HL-60 (cell line): ENCODE results near the gene ZFY.

ENCODE experiments used
- POLR2AphosphoS5 ChIP-seq: IDR thresholded peaks from 2 replicates; pipeline ENCODE4 v1.6.1; 2012; ENCODE audit warnings: low read depth
- TF ChIP-seq, protein P1 (sequence below): IDR thresholded peaks from one replicate; pipeline ENCODE4 v1.5.1; 2011; ENCODE audit warnings: low read length, control low read depth, inconsistent platforms; ENCODE audit not compliant: insufficient read depth
- TF ChIP-seq, protein P2 (sequence below): IDR thresholded peaks from 2 replicates; pipeline ENCODE4 v1.6.1; 2012; ENCODE audit warnings: low read depth; ENCODE audit not compliant: insufficient replicate concordance

DNA sequence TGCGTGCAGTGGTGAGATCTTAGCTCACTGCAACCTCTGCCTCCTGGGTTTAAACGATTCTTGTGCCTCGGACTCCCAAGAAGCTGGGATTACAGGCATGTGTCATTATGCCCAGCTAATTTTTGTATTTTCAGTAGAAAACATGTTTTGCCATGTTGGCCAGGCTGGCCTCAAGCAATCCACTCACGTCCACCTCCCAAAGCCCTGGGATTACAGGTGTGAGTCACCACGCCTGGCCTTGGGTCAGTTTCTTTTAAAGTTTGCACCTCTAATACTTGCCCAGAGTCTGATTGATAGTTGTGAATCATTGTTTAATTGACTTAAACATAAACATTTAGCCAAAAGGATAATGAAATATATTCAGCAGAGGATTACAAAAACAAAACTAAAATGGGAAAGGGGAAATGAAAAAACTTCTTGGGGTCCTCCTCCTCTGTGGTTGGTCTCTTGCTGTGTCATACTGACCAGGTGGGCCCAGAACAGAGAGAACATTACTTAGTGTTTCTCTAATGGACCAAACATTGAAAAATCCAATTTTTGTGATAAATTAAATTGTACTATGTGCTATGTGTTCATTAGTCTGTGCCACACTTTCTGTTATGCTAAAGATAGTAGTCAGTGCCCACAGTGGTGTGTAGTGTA, 38.0 kb downstream of the ZFY start:
- TF ChIP-seq, protein P1, sequence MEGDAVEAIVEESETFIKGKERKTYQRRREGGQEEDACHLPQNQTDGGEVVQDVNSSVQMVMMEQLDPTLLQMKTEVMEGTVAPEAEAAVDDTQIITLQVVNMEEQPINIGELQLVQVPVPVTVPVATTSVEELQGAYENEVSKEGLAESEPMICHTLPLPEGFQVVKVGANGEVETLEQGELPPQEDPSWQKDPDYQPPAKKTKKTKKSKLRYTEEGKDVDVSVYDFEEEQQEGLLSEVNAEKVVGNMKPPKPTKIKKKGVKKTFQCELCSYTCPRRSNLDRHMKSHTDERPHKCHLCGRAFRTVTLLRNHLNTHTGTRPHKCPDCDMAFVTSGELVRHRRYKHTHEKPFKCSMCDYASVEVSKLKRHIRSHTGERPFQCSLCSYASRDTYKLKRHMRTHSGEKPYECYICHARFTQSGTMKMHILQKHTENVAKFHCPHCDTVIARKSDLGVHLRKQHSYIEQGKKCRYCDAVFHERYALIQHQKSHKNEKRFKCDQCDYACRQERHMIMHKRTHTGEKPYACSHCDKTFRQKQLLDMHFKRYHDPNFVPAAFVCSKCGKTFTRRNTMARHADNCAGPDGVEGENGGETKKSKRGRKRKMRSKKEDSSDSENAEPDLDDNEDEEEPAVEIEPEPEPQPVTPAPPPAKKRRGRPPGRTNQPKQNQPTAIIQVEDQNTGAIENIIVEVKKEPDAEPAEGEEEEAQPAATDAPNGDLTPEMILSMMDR = no peak
- TF ChIP-seq, protein P2, sequence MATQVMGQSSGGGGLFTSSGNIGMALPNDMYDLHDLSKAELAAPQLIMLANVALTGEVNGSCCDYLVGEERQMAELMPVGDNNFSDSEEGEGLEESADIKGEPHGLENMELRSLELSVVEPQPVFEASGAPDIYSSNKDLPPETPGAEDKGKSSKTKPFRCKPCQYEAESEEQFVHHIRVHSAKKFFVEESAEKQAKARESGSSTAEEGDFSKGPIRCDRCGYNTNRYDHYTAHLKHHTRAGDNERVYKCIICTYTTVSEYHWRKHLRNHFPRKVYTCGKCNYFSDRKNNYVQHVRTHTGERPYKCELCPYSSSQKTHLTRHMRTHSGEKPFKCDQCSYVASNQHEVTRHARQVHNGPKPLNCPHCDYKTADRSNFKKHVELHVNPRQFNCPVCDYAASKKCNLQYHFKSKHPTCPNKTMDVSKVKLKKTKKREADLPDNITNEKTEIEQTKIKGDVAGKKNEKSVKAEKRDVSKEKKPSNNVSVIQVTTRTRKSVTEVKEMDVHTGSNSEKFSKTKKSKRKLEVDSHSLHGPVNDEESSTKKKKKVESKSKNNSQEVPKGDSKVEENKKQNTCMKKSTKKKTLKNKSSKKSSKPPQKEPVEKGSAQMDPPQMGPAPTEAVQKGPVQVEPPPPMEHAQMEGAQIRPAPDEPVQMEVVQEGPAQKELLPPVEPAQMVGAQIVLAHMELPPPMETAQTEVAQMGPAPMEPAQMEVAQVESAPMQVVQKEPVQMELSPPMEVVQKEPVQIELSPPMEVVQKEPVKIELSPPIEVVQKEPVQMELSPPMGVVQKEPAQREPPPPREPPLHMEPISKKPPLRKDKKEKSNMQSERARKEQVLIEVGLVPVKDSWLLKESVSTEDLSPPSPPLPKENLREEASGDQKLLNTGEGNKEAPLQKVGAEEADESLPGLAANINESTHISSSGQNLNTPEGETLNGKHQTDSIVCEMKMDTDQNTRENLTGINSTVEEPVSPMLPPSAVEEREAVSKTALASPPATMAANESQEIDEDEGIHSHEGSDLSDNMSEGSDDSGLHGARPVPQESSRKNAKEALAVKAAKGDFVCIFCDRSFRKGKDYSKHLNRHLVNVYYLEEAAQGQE = no peak
- TF ChIP-seq POLR2AphosphoS5 = no peak
